Endothelial cell (in vitro differentiated cells): ENCODE data around the gene DEFB127. TPM values are rescaled to one million over a fixed set of nuclear protein-coding genes. Genes with fewer than 3 reads are reported as not detected.
"Not testable (repeated sequence)": the region's sequence is repeated elsewhere in the genome, so short reads cannot be mapped to it uniquely, and the experiment has no call there.

Source experiments
- DNase-seq: peaks from one replicate; pipeline ENCODE4 v3.0.0; 2021; ENCODE audit warnings: low spot score
- H3K27ac Mint-ChIP-seq: one replicate; pipeline ENCODE4 v1.8.0; 2021; ENCODE audit warnings: mixed read lengths, inconsistent platforms; ENCODE audit not compliant: unreplicated experiment
- H3K27me3 Mint-ChIP-seq: one replicate; pipeline ENCODE4 v1.8.0; 2021; ENCODE audit warnings: mild to moderate bottlenecking, moderate library complexity, mixed read lengths, inconsistent platforms; ENCODE audit not compliant: unreplicated experiment
- H3K36me3 Mint-ChIP-seq: one replicate; pipeline ENCODE4 v1.8.0; 2021; ENCODE audit warnings: mild to moderate bottlenecking, low read depth, mixed read lengths, inconsistent platforms; ENCODE audit not compliant: unreplicated experiment
- H3K4me1 Mint-ChIP-seq: one replicate; pipeline ENCODE4 v1.8.0; 2021; ENCODE audit warnings: mild to moderate bottlenecking, mixed read lengths, inconsistent platforms; ENCODE audit not compliant: unreplicated experiment
- H3K4me3 Mint-ChIP-seq: one replicate; pipeline ENCODE4 v1.8.0; 2021; ENCODE audit warnings: mild to moderate bottlenecking, mixed read lengths, inconsistent platforms; ENCODE audit not compliant: unreplicated experiment
- H3K9me3 Mint-ChIP-seq: one replicate; pipeline ENCODE4 v1.8.0; 2021; ENCODE audit warnings: mixed read lengths, inconsistent platforms; ENCODE audit not compliant: unreplicated experiment
- CTCF ChIP-seq: fragments of 200-600 bp; sonication (generic); IDR thresholded peaks from one replicate; pipeline ENCODE4 v1.5.0; 2021; ENCODE audit warnings: antibody characterized with exemption; ENCODE audit not compliant: unreplicated experiment
- total RNA-seq: library from RNA; stranded (reverse); fragmentation: NEBNext Ultra II Directional; extraction: Animal tissue kit (Norgen Biotek cat#: 25700); gene quantifications from one replicate; pipeline ENCODE4 v1.2.1, GENCODE V29; 2021; ENCODE audit not compliant: unreplicated experiment

DEFB127 gene
- total RNA-seq, 1 donor from 2014 or later: not detected

DNA sequence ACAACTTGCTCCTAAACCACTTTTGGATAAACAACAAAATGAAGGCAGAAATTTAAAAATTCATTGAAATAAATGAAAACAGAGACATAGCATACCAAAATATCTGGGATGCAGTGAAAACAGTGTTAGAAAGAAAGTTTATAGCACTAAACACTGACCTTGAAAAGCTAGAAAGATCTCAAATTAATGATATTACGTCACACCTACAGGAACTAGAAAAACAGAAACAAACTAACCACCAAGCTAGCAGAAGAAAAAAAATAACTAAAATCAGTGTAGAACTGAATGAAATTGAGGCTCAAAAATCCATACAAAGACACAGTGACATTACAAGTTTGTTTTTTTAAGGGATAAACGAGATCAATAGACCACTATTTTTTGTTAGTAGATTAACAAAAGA is 27.0 kb downstream of the DEFB127 start:
- no peaks in the 10 kb centered on the region for H3K27me3 Mint-ChIP-seq
- no peaks in the 10 kb centered on the region for H3K9me3 Mint-ChIP-seq

GRCh38 chr20:187733-188132 is 30.5 kb downstream of the DEFB127 start:
- H3K27me3 Mint-ChIP-seq: peaks cover 2% of the 10 kb centered on the region
- no peaks in the 10 kb centered on the region for H3K9me3 Mint-ChIP-seq
- H3K4me3 Mint-ChIP-seq: no peak overlapping the region
- H3K4me1 Mint-ChIP-seq: peaks cover 2% of the 10 kb centered on the region
- H3K36me3 Mint-ChIP-seq: peaks cover 2% of the 10 kb centered on the region
- no peak overlapping the region for H3K27ac Mint-ChIP-seq
- no peak for TF ChIP-seq CTCF
- no peak for DNase-seq

More for the DNA sequence above, 27.0 kb downstream of the DEFB127 start:
- no peak for TF ChIP-seq CTCF
- Mint-ChIP-seq H3K4me1 (no peaks in the 10 kb centered on the region), H3K36me3 (no peaks in the 10 kb centered on the region), H3K4me3 (no peak overlapping the region), H3K27ac (no peak overlapping the region)
- DNase-seq: no peak

- peaks cover 2% of the 10 kb centered on the region for H3K36me3 Mint-ChIP-seq
- TF ChIP-seq CTCF: no peak
- no peak within 1 kb of the TSS for H3K4me3 Mint-ChIP-seq
- no peak for DNase-seq
- H3K27ac Mint-ChIP-seq: no peak within 1 kb of the TSS
- H3K4me1 Mint-ChIP-seq: peaks cover 2% of the 10 kb centered on the region
- no peaks in the 10 kb centered on the region for H3K9me3 Mint-ChIP-seq
- H3K27me3 Mint-ChIP-seq: peaks cover 2% of the 10 kb centered on the region
Measured at GRCh38 chr20:189611-190010, 32.4 kb downstream of the DEFB127 start, which contains the start of gene DEFB128. Gene DEFB128 (minus strand): TSS chr20:189711. CDS start chr20:189623, 88 bp downstream.

- no peaks in the 10 kb centered on the region for H3K36me3 Mint-ChIP-seq
- no peak for DNase-seq
- peaks cover 2% of the 10 kb centered on the region for H3K27me3 Mint-ChIP-seq
- no peaks in the 10 kb centered on the region for H3K9me3 Mint-ChIP-seq
- no peaks in the 10 kb centered on the region for H3K4me1 Mint-ChIP-seq
- no peak for TF ChIP-seq CTCF
- H3K27ac Mint-ChIP-seq: no peak overlapping the region
- no peak overlapping the region for H3K4me3 Mint-ChIP-seq
Measured at GRCh38 chr20:198225-198624, 41.0 kb downstream of the DEFB127 start.

- Mint-ChIP-seq H3K9me3 (no peaks in the 10 kb centered on the region), H3K4me1 (no peaks in the 10 kb centered on the region), H3K4me3 (no peak overlapping the region), H3K27ac (no peak overlapping the region), H3K27me3 (peaks cover 3% of the 10 kb centered on the region), H3K36me3 (no peaks in the 10 kb centered on the region)
- TF ChIP-seq CTCF: no peak
- no peak for DNase-seq
Measured at GRCh38 chr20:199996-200395, 42.7 kb downstream of the DEFB127 start.

- not testable (repeated sequence) for H3K27ac Mint-ChIP-seq, H3K4me3 Mint-ChIP-seq, H3K9me3 Mint-ChIP-seq, H3K36me3 Mint-ChIP-seq, DNase-seq, H3K4me1 Mint-ChIP-seq, H3K27me3 Mint-ChIP-seq
Measured at GRCh38 chr20:203630-204029, 46.4 kb downstream of the DEFB127 start.
